H9 (cell line): ENCODE measurements around the gene MYADM. TPM values are rescaled to one million over a fixed set of nuclear protein-coding genes. Genes with fewer than 3 reads are reported as not detected.

Experiments
- DNase-seq: peaks from one replicate; pipeline ENCODE4 v3.0.0-alpha.2; 2017
- H2AFZ ChIP-seq: one replicate; pipeline ENCODE4 v1.6.1; 2013; ENCODE audit warnings: mild to moderate bottlenecking, low read length, control low read depth, moderate library complexity
- H2AK5ac ChIP-seq: 2 replicates; pipeline ENCODE4 v1.6.1; 2013; ENCODE audit warnings: low read length, control low read depth, mixed read lengths; ENCODE audit not compliant: insufficient read length
- H2BK120ac ChIP-seq: one replicate; pipeline ENCODE4 v1.6.1; 2013; ENCODE audit warnings: low read depth, mild to moderate bottlenecking, low read length, control low read depth, inconsistent platforms; ENCODE audit not compliant: poor library complexity, severe bottlenecking
- H2BK12ac ChIP-seq: 2 replicates; pipeline ENCODE4 v1.6.1; 2013; ENCODE audit warnings: low read length, control low read depth, mixed read lengths, low read depth; ENCODE audit not compliant: insufficient read length
- H2BK15ac ChIP-seq: 2 replicates; pipeline ENCODE4 v1.6.1; 2013; ENCODE audit warnings: low read depth, low read length, control low read depth
- H2BK20ac ChIP-seq: one replicate; pipeline ENCODE4 v1.6.1; 2013; ENCODE audit warnings: low read depth, mild to moderate bottlenecking, low read length, control low read depth, inconsistent platforms; ENCODE audit not compliant: poor library complexity, severe bottlenecking
- H2BK5ac ChIP-seq: 2 replicates; pipeline ENCODE4 v1.6.1; 2013; ENCODE audit warnings: low read length, control low read depth, mixed read lengths; ENCODE audit not compliant: insufficient read length
- H3K14ac ChIP-seq: 2 replicates; pipeline ENCODE4 v1.6.1; 2013; ENCODE audit warnings: low read length, control low read depth; ENCODE audit not compliant: insufficient read depth
- H3K18ac ChIP-seq: 2 replicates; pipeline ENCODE4 v1.6.1; 2013; ENCODE audit warnings: low read depth, mild to moderate bottlenecking, mixed read lengths, low read length, control low read depth; ENCODE audit not compliant: insufficient read length
- H3K23ac ChIP-seq: 2 replicates; pipeline ENCODE4 v1.6.1; 2013; ENCODE audit warnings: low read length, control low read depth, mixed read lengths, low read depth; ENCODE audit not compliant: insufficient read length
- H3K23me2 ChIP-seq: 2 replicates; pipeline ENCODE4 v1.6.1; 2013; ENCODE audit warnings: low read depth, mild to moderate bottlenecking, mixed read lengths, low read length, control low read depth; ENCODE audit not compliant: insufficient read length, poor library complexity, severe bottlenecking
- H3K27ac ChIP-seq: 2 replicates; pipeline ENCODE4 v1.5.1; 2013; ENCODE audit warnings: low read length, control low read depth, mixed read lengths, low read depth; ENCODE audit not compliant: insufficient read length
- H3K27me3 ChIP-seq: 2 replicates; pipeline ENCODE4 v1.6.1; 2013; ENCODE audit warnings: low read length, control low read depth, inconsistent platforms; ENCODE audit not compliant: insufficient read depth
- H3K4ac ChIP-seq: 2 replicates; pipeline ENCODE4 v1.6.1; 2013; ENCODE audit warnings: low read depth, mild to moderate bottlenecking, control low read depth, inconsistent platforms, low read length, moderate library complexity
- H3K4me1 ChIP-seq: 2 replicates; pipeline ENCODE4 v1.6.1; 2013; ENCODE audit warnings: low read length, control low read depth, inconsistent platforms; ENCODE audit not compliant: insufficient read depth
- H3K4me2 ChIP-seq: 2 replicates; pipeline ENCODE4 v1.6.1; 2013; ENCODE audit warnings: low read length, control low read depth, mixed read lengths; ENCODE audit not compliant: insufficient read length, insufficient read depth
- H3K56ac ChIP-seq: 2 replicates; pipeline ENCODE4 v1.6.1; 2013; ENCODE audit warnings: low read depth, mild to moderate bottlenecking, mixed read lengths, low read length, control low read depth; ENCODE audit not compliant: insufficient read length
- H3K79me1 ChIP-seq: 2 replicates; pipeline ENCODE4 v1.6.1; 2013; ENCODE audit warnings: low read depth, mild to moderate bottlenecking, moderate library complexity, low read length, control low read depth, inconsistent platforms; ENCODE audit not compliant: insufficient read depth, poor library complexity, severe bottlenecking
- H3K79me2 ChIP-seq: 2 replicates; pipeline ENCODE4 v1.6.1; 2013; ENCODE audit warnings: low read length, control low read depth, inconsistent platforms; ENCODE audit not compliant: insufficient read depth
- H3K9ac ChIP-seq: 2 replicates; pipeline ENCODE4 v1.6.1; 2013; ENCODE audit warnings: low read length, control low read depth, mixed read lengths; ENCODE audit not compliant: insufficient read length; ENCODE audit errors: extremely low read depth
- H3K9me3 ChIP-seq: one replicate; pipeline ENCODE4 v1.6.1; 2013; ENCODE audit warnings: low read depth, low read length, inconsistent platforms; ENCODE audit not compliant: control insufficient read depth
- H3T11ph ChIP-seq: one replicate; pipeline ENCODE4 v1.6.1; 2013; ENCODE audit warnings: mild to moderate bottlenecking, low read length, control low read depth, inconsistent platforms
- H4K20me1 ChIP-seq: one replicate; pipeline ENCODE4 v1.6.1; 2013; ENCODE audit not compliant: control insufficient read depth, insufficient read length, insufficient read depth
- H4K5ac ChIP-seq: 2 replicates; pipeline ENCODE4 v1.6.1; 2013; ENCODE audit warnings: low read depth, mild to moderate bottlenecking, mixed read lengths, low read length, control low read depth; ENCODE audit not compliant: insufficient read length
- H4K8ac ChIP-seq: replicated peaks from 2 replicates; pipeline ENCODE4 v1.6.1; 2013; ENCODE audit warnings: low read length, control low read depth, mixed read lengths, low read depth; ENCODE audit not compliant: insufficient read length
- H4K91ac ChIP-seq: 2 replicates; pipeline ENCODE4 v1.6.1; 2013; ENCODE audit warnings: low read depth, mild to moderate bottlenecking, moderate library complexity, mixed read lengths, low read length, control low read depth; ENCODE audit not compliant: insufficient read length
- H3K27ac Mint-ChIP-seq, 3 experiments: 2 replicates in 2 of 3; 3 replicates in 1 of 3; pipeline ENCODE4 v1.8.0; 2020 to 2021; ENCODE audit warnings: mixed read lengths in 3 of 3, mild to moderate bottlenecking in 1 of 3, moderate library complexity in 1 of 3
- H3K27me3 Mint-ChIP-seq: 2 replicates; pipeline ENCODE4 v1.8.0; 2021; ENCODE audit warnings: low read depth, mild to moderate bottlenecking, moderate library complexity, mixed read lengths
- H3K36me3 Mint-ChIP-seq, 3 experiments: 2 replicates in 2 of 3; 3 replicates in 1 of 3; pipeline ENCODE4 v1.8.0; 2020 to 2021; ENCODE audit warnings: low read depth in 3 of 3, mixed read lengths in 3 of 3; ENCODE audit not compliant: insufficient read depth in 1 of 3
- H3K4me1 Mint-ChIP-seq, 2 experiments: 2 replicates each; pipeline ENCODE4 v1.8.0; 2020; ENCODE audit warnings: mixed read lengths in 2 of 2
- H3K4me3 Mint-ChIP-seq, 2 experiments: 2 replicates in 1 of 2; 3 replicates in 1 of 2; pipeline ENCODE4 v1.8.0; 2020 to 2021; ENCODE audit warnings: mild to moderate bottlenecking in 2 of 2, mixed read lengths in 2 of 2, moderate library complexity in 1 of 2
- H3K9me3 Mint-ChIP-seq, 2 experiments: 2 replicates in 1 of 2; 3 replicates in 1 of 2; pipeline ENCODE4 v1.8.0; 2020; ENCODE audit warnings: mild to moderate bottlenecking in 2 of 2, mixed read lengths in 2 of 2, moderate library complexity in 1 of 2
- WGBS: extraction: QIAGEN DNeasy Blood & Tissue Kit; methylation state at CpG from one replicate; pipeline ENCODE4 v1.1.7; 2013; ENCODE audit warnings: missing lambda C conversion rate, low lambda C conversion rate, mixed read lengths; ENCODE audit not compliant: insufficient read length; ENCODE audit errors: extremely low coverage; 5-methylcytosine and 5-hydroxymethylcytosine counted together
- long read RNA-seq: library from polyadenylated mRNA; unstranded; transcript quantifications from one replicate; pipeline ENCODE4 v2.0.0, GENCODE V29; 2020
- total RNA-seq: library from RNA; stranded (reverse); gene quantifications from 2 replicates; pipeline ENCODE4 v1.2.1, GENCODE V29; 2021
- TF ChIP-seq, protein P1 (sequence below): fragments of 200-600 bp; sonication (generic); conservative IDR thresholded peaks from 3 replicates; pipeline ENCODE4 v1.8.0; 2021; ENCODE audit warnings: antibody characterized with exemption, mild to moderate bottlenecking

Gene MYADM, protein sequence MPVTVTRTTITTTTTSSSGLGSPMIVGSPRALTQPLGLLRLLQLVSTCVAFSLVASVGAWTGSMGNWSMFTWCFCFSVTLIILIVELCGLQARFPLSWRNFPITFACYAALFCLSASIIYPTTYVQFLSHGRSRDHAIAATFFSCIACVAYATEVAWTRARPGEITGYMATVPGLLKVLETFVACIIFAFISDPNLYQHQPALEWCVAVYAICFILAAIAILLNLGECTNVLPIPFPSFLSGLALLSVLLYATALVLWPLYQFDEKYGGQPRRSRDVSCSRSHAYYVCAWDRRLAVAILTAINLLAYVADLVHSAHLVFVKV
- total RNA-seq = 116 and 123 TPM in 2 replicates
- long read RNA-seq, partial matches to known transcripts = 15 of 26 reads
- long read RNA-seq, other reads (novel, unspliced or antisense) = 2 of 26 reads

DNA sequence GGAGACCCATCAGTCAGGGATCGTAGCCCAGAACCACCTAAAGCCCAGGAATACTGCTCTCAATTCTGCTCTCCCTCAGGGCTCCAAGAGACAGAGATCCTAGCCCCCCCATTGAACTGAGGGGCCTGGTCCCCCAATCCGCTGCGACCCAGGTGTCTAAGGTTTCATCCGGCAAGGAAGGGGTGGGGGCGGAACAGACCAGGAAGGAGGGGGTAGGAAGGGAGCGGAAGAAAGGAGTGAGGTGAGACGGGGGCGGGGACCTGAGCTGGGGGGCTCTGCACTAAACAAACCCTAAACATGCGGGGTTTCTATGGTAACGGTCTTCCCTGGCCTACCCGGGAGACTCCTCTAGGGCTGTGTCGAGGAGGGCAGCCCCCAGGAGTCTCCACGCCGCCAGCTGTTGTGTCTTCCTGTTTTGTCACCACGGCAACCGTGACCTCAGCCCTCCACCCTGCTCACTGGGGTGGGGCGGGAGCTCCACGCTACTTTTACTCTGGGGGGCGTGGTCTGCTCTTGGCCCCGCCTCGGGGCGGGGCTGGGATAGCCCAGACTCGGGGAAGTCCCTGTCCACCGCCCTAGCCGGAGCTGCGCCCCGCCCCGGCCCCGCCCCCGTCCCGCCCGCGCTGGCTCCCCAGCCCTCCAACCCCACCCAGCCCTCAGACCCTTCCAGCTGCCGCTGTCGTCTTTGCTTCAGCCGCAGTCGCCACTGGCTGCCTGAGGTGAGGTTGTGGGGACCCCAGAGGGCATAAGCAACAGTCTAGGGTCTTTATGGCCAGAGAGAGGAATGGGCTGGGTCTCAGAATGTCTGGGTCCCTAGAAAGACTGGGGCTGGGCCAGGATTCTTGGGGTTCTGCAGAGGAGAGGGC, at the start of gene MYADM:
Gene MYADM, plus strand, starts transcription at position 659 of the 866 bp plus-strand sequence. CDS start 5,647 bp downstream, outside the sequence.
- peak within 1 kb of the TSS; percentile 99 to 100 (median 100) for H3K27ac Mint-ChIP-seq

More for the DNA sequence above, at the start of gene MYADM:
- H3K14ac ChIP-seq = peak within 1 kb of the TSS; percentile 99
- no peaks in the 10 kb centered on the region for H3K79me1 ChIP-seq
- H3K23ac ChIP-seq = no peak within 1 kb of the TSS
- Mint-ChIP-seq H3K9me3 (no peaks in the 10 kb centered on the region), H3K27me3 (peaks cover 8% of the 10 kb centered on the region), H3K36me3 (peaks cover 12 to 18% (median 13%) of the 10 kb centered on the region in 3 experiments; a peak in 6 of 7 replicates), H3K4me3 (peak within 1 kb of the TSS; percentile 92 to 97), H3K4me1 (peaks cover 26 to 33% of the 10 kb centered on the region in 2 experiments)
- peak within 1 kb of the TSS; percentile 15 for H2BK20ac ChIP-seq
- H3K4ac ChIP-seq = peak within 1 kb of the TSS; percentile 93; the same call in 1 of the 2 replicates
- H3K56ac ChIP-seq = no peak within 1 kb of the TSS
- peak within 1 kb of the TSS; percentile 90 for H2BK12ac ChIP-seq
- H3T11ph ChIP-seq = peak within 1 kb of the TSS; percentile 93
- H2BK15ac ChIP-seq = peak within 1 kb of the TSS; percentile 72; the same call in 1 of the 2 replicates
- no peaks in the 10 kb centered on the region for H4K20me1 ChIP-seq
- H3K23me2 ChIP-seq = peaks cover 15% of the 10 kb centered on the region
- H4K5ac ChIP-seq = peak within 1 kb of the TSS; percentile 80
- peak within 1 kb of the TSS; percentile 92 for H3K9ac ChIP-seq
- H3K18ac ChIP-seq = peak within 1 kb of the TSS; percentile 99
- peak within 1 kb of the TSS; percentile 77 for H2BK5ac ChIP-seq
- peak within 1 kb of the TSS; percentile 18 for H2AK5ac ChIP-seq
- no peak within 1 kb of the TSS for H2AFZ ChIP-seq
- H4K8ac ChIP-seq = no peak within 1 kb of the TSS
- TF ChIP-seq, protein P1, sequence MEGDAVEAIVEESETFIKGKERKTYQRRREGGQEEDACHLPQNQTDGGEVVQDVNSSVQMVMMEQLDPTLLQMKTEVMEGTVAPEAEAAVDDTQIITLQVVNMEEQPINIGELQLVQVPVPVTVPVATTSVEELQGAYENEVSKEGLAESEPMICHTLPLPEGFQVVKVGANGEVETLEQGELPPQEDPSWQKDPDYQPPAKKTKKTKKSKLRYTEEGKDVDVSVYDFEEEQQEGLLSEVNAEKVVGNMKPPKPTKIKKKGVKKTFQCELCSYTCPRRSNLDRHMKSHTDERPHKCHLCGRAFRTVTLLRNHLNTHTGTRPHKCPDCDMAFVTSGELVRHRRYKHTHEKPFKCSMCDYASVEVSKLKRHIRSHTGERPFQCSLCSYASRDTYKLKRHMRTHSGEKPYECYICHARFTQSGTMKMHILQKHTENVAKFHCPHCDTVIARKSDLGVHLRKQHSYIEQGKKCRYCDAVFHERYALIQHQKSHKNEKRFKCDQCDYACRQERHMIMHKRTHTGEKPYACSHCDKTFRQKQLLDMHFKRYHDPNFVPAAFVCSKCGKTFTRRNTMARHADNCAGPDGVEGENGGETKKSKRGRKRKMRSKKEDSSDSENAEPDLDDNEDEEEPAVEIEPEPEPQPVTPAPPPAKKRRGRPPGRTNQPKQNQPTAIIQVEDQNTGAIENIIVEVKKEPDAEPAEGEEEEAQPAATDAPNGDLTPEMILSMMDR = no peak
- WGBS = no CpG with 5 or more reads among the region's 37 CpGs
- DNase-seq = peak; percentile 100
- peak within 1 kb of the TSS; percentile 91 for H4K91ac ChIP-seq
- no peaks in the 10 kb centered on the region for H3K27me3 ChIP-seq
- H3K79me2 ChIP-seq = peaks cover 2% of the 10 kb centered on the region; the same call in 1 of the 2 replicates
- H3K27ac ChIP-seq = peak within 1 kb of the TSS; percentile 96
- peaks cover 2% of the 10 kb centered on the region; the same call in 1 of the 2 replicates for H3K4me1 ChIP-seq
- H3K4me2 ChIP-seq = peak within 1 kb of the TSS; percentile 92
- H3K9me3 ChIP-seq = no peaks in the 10 kb centered on the region
- H2BK120ac ChIP-seq = peak within 1 kb of the TSS; percentile 99
